ENCODE measurements around the gene CCDC178.

DNA sequence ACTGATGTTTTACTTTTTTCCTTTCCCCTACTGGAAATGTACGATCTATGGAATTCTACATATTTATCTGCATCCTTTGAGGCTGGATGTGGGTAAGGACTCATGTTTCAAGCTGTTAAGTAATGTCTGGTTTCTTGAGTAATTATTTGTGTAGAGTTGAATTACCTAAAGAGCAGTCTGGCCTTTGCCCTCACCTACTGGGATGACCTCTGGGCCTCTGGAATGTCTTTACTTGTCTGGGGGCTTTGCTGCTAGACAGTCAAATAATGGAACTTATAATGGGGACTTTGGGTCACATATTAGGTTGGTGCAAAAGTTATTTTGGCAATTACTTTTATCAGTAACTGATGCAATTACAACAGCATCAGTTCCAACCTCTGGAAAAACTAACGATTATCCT is 244.7 kb downstream of the CCDC178 start:
- TF ChIP-seq POLR2AphosphoS5 (IDR thresholded peaks at IDR 0.05; ENCODE audit: low read depth, low read length) (no peak), SIN3A (IDR thresholded peaks at IDR 0.05; ENCODE audit: borderline replicate concordance, insufficient read depth, low read length) (no peak), TAF1 (IDR thresholded peaks at IDR 0.05; ENCODE audit: borderline replicate concordance, insufficient read depth, low read length) (no peak), FOXP2 (optimal IDR thresholded peaks at IDR 0.05; ENCODE audit: borderline replicate concordance, extremely low read depth, extremely low read length, insufficient read depth) (no peak)
- TF ChIP-seq, protein P1, sequence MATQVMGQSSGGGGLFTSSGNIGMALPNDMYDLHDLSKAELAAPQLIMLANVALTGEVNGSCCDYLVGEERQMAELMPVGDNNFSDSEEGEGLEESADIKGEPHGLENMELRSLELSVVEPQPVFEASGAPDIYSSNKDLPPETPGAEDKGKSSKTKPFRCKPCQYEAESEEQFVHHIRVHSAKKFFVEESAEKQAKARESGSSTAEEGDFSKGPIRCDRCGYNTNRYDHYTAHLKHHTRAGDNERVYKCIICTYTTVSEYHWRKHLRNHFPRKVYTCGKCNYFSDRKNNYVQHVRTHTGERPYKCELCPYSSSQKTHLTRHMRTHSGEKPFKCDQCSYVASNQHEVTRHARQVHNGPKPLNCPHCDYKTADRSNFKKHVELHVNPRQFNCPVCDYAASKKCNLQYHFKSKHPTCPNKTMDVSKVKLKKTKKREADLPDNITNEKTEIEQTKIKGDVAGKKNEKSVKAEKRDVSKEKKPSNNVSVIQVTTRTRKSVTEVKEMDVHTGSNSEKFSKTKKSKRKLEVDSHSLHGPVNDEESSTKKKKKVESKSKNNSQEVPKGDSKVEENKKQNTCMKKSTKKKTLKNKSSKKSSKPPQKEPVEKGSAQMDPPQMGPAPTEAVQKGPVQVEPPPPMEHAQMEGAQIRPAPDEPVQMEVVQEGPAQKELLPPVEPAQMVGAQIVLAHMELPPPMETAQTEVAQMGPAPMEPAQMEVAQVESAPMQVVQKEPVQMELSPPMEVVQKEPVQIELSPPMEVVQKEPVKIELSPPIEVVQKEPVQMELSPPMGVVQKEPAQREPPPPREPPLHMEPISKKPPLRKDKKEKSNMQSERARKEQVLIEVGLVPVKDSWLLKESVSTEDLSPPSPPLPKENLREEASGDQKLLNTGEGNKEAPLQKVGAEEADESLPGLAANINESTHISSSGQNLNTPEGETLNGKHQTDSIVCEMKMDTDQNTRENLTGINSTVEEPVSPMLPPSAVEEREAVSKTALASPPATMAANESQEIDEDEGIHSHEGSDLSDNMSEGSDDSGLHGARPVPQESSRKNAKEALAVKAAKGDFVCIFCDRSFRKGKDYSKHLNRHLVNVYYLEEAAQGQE (IDR thresholded peaks at IDR 0.05; ENCODE audit: insufficient read depth in 1 of 2, low read depth in 2 of 2, low read length in 2 of 2) = no peak
